HEK293T (cell line): ENCODE measurements around the gene EVC2.
"Not testable (repeated sequence)": the region's sequence is repeated elsewhere in the genome, so short reads cannot be mapped to it uniquely, and the experiment has no call there.

Experiments used
- CTCF ChIA-PET: fragments of 350-600 bp; formaldehyde crosslinking; extraction: SDS; loops from one replicate; lab custom pipeline; 2021; ENCODE audit warnings: antibody characterized with exemption, inconsistent platforms; lab: Yijun Ruan, JAX
- POLR2A ChIA-PET: fragments of 350-600 bp; formaldehyde crosslinking; extraction: SDS; loops from one replicate; lab custom pipeline; 2020; ENCODE audit warnings: antibody characterized with exemption, inconsistent platforms; lab: Yijun Ruan, JAX
- DNase-seq: peaks from one replicate; pipeline ENCODE4 v3.0.0; 2012; ENCODE audit warnings: mixed read lengths; ENCODE audit errors: extremely low spot score
- ARNT ChIP-seq: fragments of 450-650 bp; IDR thresholded peaks from 2 replicates; pipeline ENCODE4 v1.6.1; 2017; ENCODE audit warnings: mild to moderate bottlenecking
- BHLHE40 ChIP-seq: fragments of 450-650 bp; IDR thresholded peaks from 2 replicates; pipeline ENCODE4 v1.6.1; 2016; ENCODE audit warnings: mild to moderate bottlenecking, moderate library complexity, borderline replicate concordance
- CTBP1 ChIP-seq: fragments of 450-650 bp; IDR thresholded peaks from 2 replicates; pipeline ENCODE4 v1.6.1; 2016; ENCODE audit warnings: borderline replicate concordance
- ELF4 ChIP-seq: fragments of 450-650 bp; IDR thresholded peaks from 2 replicates; pipeline ENCODE4 v1.6.1; 2017; ENCODE audit warnings: antibody characterized with exemption
- FOXA1 ChIP-seq: fragments of 450-650 bp; IDR thresholded peaks from 2 replicates; pipeline ENCODE4 v1.6.1; 2016; ENCODE audit warnings: mild to moderate bottlenecking
- FOXK2 ChIP-seq: fragments of 450-650 bp; IDR thresholded peaks from 2 replicates; pipeline ENCODE4 v1.6.1; 2016; ENCODE audit warnings: mild to moderate bottlenecking
- FOXM1 ChIP-seq: fragments of 450-650 bp; IDR thresholded peaks from 2 replicates; pipeline ENCODE4 v1.6.1; 2017; ENCODE audit warnings: mild to moderate bottlenecking, borderline replicate concordance
- HDGF ChIP-seq: fragments of 450-650 bp; IDR thresholded peaks from 2 replicates; pipeline ENCODE4 v1.6.1; 2017; ENCODE audit warnings: antibody characterized with exemption, borderline replicate concordance
- L3MBTL2 ChIP-seq: fragments of 450-650 bp; conservative IDR thresholded peaks from 2 replicates; pipeline ENCODE4 v1.6.1; 2016; ENCODE audit warnings: mild to moderate bottlenecking
- LEF1 ChIP-seq: fragments of 450-650 bp; IDR thresholded peaks from 2 replicates; pipeline ENCODE4 v1.6.1; 2017; ENCODE audit warnings: mild to moderate bottlenecking, borderline replicate concordance
- NFRKB ChIP-seq: fragments of 450-650 bp; IDR thresholded peaks from 2 replicates; pipeline ENCODE4 v1.6.1; 2016; ENCODE audit warnings: mild to moderate bottlenecking, moderate library complexity
- SP1 ChIP-seq: fragments of 450-650 bp; IDR thresholded peaks from 2 replicates; pipeline ENCODE4 v1.6.1; 2017
- SUZ12 ChIP-seq: fragments of 450-650 bp; IDR thresholded peaks from 2 replicates; pipeline ENCODE4 v1.6.1; 2016; ENCODE audit warnings: mild to moderate bottlenecking
- TARDBP ChIP-seq: fragments of 450-650 bp; IDR thresholded peaks from 2 replicates; pipeline ENCODE4 v1.6.1; 2016
- ZNF384 ChIP-seq: fragments of 450-650 bp; IDR thresholded peaks from 2 replicates; pipeline ENCODE4 v1.6.1; 2016
- TF ChIP-seq, protein P1 (sequence below): fragments of 450-650 bp; IDR thresholded peaks from 2 replicates; pipeline ENCODE4 v1.6.1; 2016

EVC2 gene

DNA sequence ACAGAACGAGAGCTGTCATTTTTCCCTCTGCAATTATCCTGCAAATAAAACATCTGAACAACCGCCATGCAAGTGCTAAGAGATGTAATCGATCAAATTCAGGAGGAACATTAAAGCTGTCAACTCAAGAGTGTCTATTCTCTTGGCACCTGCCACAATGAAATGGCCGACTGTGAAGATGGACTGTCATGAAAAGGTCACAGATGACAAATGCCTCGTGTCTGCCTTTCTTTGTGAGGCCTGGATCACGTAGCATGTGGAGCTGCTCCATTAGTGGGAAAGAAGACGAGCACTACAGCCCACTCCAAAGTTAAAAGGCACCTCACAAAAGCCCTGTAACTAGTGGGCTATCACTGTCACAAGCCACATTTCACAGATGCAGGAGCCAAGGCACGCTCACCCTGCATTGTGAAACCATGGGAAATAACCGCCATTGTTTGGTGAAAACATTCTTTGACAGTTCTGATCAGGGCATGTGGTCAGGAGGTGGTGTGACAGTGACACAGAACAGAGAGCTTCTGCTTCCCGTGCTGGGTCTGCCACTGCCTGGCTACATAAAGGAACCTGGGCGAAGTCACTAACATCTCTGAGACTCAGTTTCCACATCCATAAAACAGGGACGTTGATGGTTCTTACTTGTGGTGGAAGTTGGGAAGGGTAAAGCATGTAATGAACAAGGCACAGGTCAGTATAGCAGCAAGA, 98.9 kb downstream of the EVC2 start:
- no peak for TF ChIP-seq ELF4
- TF ChIP-seq FOXA1: no peak
- TF ChIP-seq ZNF384: no peak
- no peak for TF ChIP-seq CTBP1
- TF ChIP-seq TARDBP: no peak
- TF ChIP-seq BHLHE40: no peak
- no peak for DNase-seq
- CTCF ChIA-PET: no interaction called here
- POLR2A ChIA-PET: no interaction called here

DNA sequence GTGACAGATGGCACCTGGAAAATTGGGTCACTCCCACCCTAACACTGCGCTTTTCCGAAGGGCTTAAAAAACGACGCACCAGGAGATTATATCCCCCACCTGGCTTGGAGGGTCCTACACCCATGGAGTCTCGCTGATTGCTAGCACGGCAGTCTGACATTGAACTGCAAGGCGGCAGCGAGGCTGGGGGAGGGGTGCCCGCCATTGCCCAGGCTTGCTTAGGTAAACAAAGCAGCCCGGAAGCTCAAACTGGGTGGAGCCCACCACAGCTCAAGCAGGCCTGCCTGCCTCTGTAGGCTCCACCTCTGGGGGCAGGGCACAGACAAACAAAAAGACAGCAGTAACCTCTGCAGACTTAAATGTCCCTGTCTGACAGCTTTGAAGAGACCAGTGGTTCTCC, 114.5 kb downstream of the EVC2 start:
- POLR2A ChIA-PET, CTCF ChIA-PET, DNase-seq: not testable (repeated sequence)

DNA sequence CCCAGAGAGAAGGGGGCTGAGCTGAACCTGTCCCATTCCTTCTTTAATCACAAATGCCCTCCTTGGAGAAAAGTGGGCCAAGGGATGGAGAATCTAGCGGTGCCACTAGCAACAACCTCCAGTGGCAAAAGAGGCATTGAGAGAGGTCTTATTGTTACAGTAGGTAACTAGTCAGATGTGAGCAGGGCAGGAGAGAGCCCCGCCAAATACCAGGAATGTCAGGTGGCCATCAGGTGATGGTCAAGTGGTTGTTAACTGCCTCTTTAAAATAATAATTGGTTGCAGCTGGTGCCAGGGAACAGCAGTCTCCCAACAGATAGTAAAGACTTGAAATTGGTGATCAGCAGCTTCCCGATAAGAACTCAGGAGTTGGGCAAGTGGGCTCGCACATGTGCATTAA, 116.1 kb downstream of the EVC2 start:
- no peak for DNase-seq
- POLR2A ChIA-PET: no interaction called here
- TF ChIP-seq FOXM1: no peak
- no peak for TF ChIP-seq SUZ12
- TF ChIP-seq, protein P1, sequence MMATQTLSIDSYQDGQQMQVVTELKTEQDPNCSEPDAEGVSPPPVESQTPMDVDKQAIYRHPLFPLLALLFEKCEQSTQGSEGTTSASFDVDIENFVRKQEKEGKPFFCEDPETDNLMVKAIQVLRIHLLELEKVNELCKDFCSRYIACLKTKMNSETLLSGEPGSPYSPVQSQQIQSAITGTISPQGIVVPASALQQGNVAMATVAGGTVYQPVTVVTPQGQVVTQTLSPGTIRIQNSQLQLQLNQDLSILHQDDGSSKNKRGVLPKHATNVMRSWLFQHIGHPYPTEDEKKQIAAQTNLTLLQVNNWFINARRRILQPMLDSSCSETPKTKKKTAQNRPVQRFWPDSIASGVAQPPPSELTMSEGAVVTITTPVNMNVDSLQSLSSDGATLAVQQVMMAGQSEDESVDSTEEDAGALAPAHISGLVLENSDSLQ: no peak
- TF ChIP-seq NFRKB: no peak
- no peak for TF ChIP-seq LEF1
- TF ChIP-seq FOXK2: no peak
- no peak for TF ChIP-seq TARDBP
- CTCF ChIA-PET: no interaction called here

DNA sequence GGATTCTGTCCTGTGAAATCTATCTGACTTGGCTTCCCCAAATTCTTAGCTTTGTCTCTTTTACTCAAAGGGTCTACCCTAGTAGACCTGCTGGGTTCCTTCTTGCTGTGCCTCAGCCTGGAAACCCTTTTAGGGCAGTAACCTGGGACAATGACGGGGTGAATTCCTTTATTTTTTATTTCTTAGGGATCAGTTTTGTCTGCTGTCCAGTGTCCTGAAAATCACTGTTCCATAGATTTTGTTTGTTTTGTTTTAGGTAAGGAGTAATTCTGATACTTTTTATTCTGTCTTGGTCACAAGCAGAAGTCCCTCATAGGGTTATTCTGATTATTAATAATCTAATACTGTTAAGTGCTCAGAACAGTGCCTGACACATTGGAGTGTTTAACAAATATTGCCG, 118.9 kb downstream of the EVC2 start:
- DNase-seq: no peak
- CTCF ChIA-PET: no interaction called here
- TF ChIP-seq LEF1 (no peak), FOXA1 (no peak), NFRKB (no peak), SUZ12 (no peak), CTBP1 (no peak), HDGF (no peak), FOXK2 (no peak), SP1 (no peak), FOXM1 (no peak), ELF4 (no peak), ARNT (no peak), L3MBTL2 (no peak), BHLHE40 (no peak), ZNF384 (no peak), TARDBP (no peak)
- TF ChIP-seq, protein P1: no peak
- POLR2A ChIA-PET: no interaction called here

DNA sequence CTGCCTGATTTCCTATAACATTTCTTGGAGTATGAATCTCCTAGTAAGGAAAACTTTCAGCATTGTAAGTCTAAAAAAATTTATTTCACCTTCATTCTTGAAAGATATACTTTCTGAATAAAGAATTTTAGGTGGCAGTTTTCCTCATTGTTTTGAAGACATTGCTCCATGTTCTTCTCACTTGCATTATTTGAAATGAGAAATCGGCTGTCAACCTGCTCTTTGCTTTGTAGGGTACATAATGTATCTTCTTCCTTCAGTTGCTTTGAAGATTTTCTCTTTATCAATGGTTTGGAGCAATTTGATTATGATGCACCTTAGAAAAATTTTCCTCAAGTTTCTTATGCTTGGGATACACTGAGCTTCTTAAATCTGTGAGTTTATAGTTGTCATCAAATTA, 120.3 kb downstream of the EVC2 start:
- no peak for DNase-seq
- ChIA-PET POLR2A (no interaction called here), CTCF (no interaction called here)
- TF ChIP-seq FOXA1 (no peak), SUZ12 (no peak), TARDBP (no peak), HDGF (no peak), L3MBTL2 (no peak), BHLHE40 (no peak), ARNT (no peak), LEF1 (no peak), SP1 (no peak), FOXM1 (no peak), ELF4 (no peak), NFRKB (no peak), ZNF384 (no peak), FOXK2 (no peak), CTBP1 (no peak)
- TF ChIP-seq, protein P1: no peak

DNA sequence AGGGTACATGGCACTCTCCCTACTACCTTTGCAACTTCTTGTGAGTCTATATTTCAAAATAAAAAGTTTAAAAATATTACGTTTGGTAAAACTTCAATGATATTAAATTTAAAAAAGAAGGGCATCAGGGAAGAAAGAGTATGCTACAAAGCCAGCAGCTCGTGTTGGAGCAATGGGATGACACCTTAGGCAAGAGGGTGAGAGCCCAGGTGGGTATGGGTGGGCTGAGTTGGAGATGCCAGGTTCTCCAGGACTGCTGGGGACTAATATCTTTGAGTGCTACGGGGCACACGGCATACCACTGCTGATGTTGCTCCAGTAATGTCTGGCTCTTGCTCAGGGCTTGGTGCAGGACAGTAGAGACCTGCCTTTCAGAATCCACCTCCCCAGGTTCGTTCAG, 132.4 kb downstream of the EVC2 start:
- ChIA-PET CTCF (no interaction called here), POLR2A (no interaction called here)
- TF ChIP-seq ELF4: no peak
- no peak for TF ChIP-seq LEF1
- no peak for TF ChIP-seq BHLHE40
- TF ChIP-seq HDGF: no peak
- TF ChIP-seq FOXM1: no peak
- no peak for TF ChIP-seq CTBP1
- no peak for DNase-seq

DNA sequence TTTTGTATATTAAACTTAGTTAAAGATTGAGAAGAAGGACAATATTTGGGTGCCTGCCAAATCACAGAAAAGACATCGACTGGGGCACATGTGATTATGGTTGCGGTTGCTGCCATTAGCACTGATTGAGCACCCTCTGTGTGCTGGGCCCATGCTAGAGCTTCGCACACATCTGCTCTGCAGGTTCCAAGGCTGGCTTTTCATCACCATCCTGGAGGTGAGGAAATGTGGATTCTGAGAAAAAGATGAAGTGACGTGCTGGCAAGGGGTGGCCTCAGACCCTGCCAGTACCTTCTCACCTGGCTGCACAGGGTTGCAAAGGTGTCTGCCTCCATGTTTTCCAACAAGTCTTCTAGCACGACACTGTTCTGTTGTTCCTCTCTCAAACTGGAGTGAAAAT, 134.0 kb downstream of the EVC2 start:
- ChIA-PET POLR2A (no interaction called here), CTCF (no interaction called here)
- no peak for DNase-seq
- no peak for TF ChIP-seq FOXK2
- no peak for TF ChIP-seq ARNT
- TF ChIP-seq FOXA1: no peak
- no peak for TF ChIP-seq LEF1
- no peak for TF ChIP-seq CTBP1
- no peak for TF ChIP-seq ELF4
- TF ChIP-seq FOXM1: no peak
- TF ChIP-seq ZNF384: no peak
- TF ChIP-seq SP1: no peak
- no peak for TF ChIP-seq TARDBP
- TF ChIP-seq L3MBTL2: no peak
- TF ChIP-seq BHLHE40: no peak
- TF ChIP-seq, protein P1: no peak
- no peak for TF ChIP-seq SUZ12
- TF ChIP-seq NFRKB: no peak
- TF ChIP-seq HDGF: no peak
